Activated CD8-positive, alpha-beta T cell treated with anti-CD3 and anti-CD28 coated beads for 36 hours (primary cell): ENCODE data around the gene COL9A2. TPM values are rescaled to one million over a fixed set of nuclear protein-coding genes. Genes with fewer than 3 reads are reported as not detected.
"Not testable (repeated sequence)": the region's sequence is repeated elsewhere in the genome, so short reads cannot be mapped to it uniquely, and the experiment has no call there.

Source experiments
- ATAC-seq: fragments of 200-7000 bp; cut with Tn5 transposase; one replicate; pipeline ENCODE4 v1.10.0; 2021; ENCODE audit warnings: mild to moderate bottlenecking, moderate library complexity
- CTCF ChIA-PET: fragments of 350-600 bp; sonication (Branson Sonifier 250); formaldehyde crosslinking; loops from one replicate; lab custom pipeline; 2021; ENCODE audit warnings: antibody characterized with exemption; lab: Charles Lee
- POLR2A ChIA-PET: fragments of 350-600 bp; sonication (Branson Sonifier 250); formaldehyde crosslinking; loops from one replicate; lab custom pipeline; 2021; ENCODE audit warnings: antibody characterized with exemption; lab: Charles Lee
- DNase-seq: peaks from one replicate; pipeline ENCODE4 v3.0.0-alpha.2; 2020
- H3K27ac Mint-ChIP-seq: one replicate; pipeline ENCODE4 v1.8.0; 2021; ENCODE audit warnings: mild to moderate bottlenecking, mixed read lengths
- H3K27me3 Mint-ChIP-seq: one replicate; pipeline ENCODE4 v1.8.0; 2021; ENCODE audit warnings: mixed read lengths
- H3K36me3 Mint-ChIP-seq: one replicate; pipeline ENCODE4 v1.8.0; 2021; ENCODE audit warnings: low read depth, mixed read lengths
- H3K4me1 Mint-ChIP-seq: one replicate; pipeline ENCODE4 v1.8.0; 2021; ENCODE audit warnings: low read depth, mixed read lengths
- H3K4me3 Mint-ChIP-seq: one replicate; pipeline ENCODE4 v1.8.0; 2021; ENCODE audit warnings: mild to moderate bottlenecking, moderate library complexity, mixed read lengths
- H3K9me3 Mint-ChIP-seq: one replicate; pipeline ENCODE4 v1.8.0; 2021; ENCODE audit warnings: mixed read lengths
- intact Hi-C: fragments of 100-400 bp; cut with micrococcal nuclease; formaldehyde crosslinking; loops from one replicate; pipeline ENCODE4 v1.10.0; 2022
- total RNA-seq, 2 experiments: library from RNA; stranded (reverse); gene quantifications; one replicate each; pipeline ENCODE4 v1.2.3, GENCODE V29; 2021
- TF ChIP-seq, protein P1 (sequence below): fragments of 200-600 bp; IDR thresholded peaks from one replicate; pipeline ENCODE4 v1.8.0; 2022; ENCODE audit warnings: antibody characterized with exemption, mild to moderate bottlenecking

The COL9A2 gene
- total RNA-seq, 2 experiments from 2014 or later: 4.3 to 5.4 TPM

DNA sequence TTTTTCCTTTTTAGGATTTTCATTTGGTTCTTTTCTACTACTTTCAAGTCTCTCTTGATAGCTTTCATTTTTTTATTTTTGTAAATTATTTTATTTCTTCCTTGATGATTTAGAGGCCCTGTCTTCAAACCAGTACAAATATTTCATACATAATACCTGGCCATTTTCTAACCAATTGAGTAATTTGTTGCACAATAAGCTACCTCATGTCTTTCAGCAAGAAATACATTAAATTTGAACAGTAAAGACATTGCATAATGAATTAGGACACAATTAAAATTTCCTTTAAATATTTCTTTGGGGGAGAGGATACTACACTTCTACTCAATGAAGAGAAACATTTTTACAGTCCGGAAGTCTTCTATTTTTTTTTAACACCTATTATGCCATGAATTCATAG lies 15.6 kb upstream of the COL9A2 start:
- Mint-ChIP-seq H3K9me3 (no peaks in the 10 kb centered on the region), H3K4me3 (no peak overlapping the region), H3K4me1 (no peaks in the 10 kb centered on the region), H3K27me3 (no peaks in the 10 kb centered on the region), H3K36me3 (no peaks in the 10 kb centered on the region), H3K27ac (no peak overlapping the region)
- ChIA-PET CTCF (interaction anchor here (0.8 to 2.7 kb wide), 2 partner anchors 180 to 189 kb away, joined by 4 to 12 read pairs; no protein-coding TSS in a partner anchor), POLR2A (interaction anchor here (0.6 kb wide), 1 partner anchor 91 kb away, joined by 3 read pairs; no protein-coding TSS in a partner anchor)
- DNase-seq (no peak), ATAC-seq (no peak)
- TF ChIP-seq, protein P1, sequence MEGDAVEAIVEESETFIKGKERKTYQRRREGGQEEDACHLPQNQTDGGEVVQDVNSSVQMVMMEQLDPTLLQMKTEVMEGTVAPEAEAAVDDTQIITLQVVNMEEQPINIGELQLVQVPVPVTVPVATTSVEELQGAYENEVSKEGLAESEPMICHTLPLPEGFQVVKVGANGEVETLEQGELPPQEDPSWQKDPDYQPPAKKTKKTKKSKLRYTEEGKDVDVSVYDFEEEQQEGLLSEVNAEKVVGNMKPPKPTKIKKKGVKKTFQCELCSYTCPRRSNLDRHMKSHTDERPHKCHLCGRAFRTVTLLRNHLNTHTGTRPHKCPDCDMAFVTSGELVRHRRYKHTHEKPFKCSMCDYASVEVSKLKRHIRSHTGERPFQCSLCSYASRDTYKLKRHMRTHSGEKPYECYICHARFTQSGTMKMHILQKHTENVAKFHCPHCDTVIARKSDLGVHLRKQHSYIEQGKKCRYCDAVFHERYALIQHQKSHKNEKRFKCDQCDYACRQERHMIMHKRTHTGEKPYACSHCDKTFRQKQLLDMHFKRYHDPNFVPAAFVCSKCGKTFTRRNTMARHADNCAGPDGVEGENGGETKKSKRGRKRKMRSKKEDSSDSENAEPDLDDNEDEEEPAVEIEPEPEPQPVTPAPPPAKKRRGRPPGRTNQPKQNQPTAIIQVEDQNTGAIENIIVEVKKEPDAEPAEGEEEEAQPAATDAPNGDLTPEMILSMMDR: no peak
- intact Hi-C loops: no loop called here

DNA sequence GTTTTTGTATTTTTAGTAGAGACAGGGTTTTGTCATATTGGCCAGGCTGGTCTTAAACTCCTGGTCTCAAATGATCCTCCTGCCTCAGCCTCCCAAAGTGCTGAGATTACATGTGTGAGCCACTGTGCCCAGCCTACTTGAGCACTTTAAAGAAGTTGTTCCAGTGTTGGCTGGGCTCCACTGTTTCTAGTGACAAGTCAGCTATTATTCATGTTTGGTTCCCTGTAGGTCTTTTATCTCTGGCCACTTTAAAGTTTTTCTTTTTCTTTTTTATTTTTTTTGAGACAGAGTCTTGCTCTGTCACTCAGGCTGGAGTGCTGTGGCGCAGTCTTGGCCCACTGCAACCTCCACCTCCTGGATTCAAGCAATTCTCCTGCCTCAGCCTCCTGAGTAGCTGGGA lies 14.3 kb upstream of the COL9A2 start:
- DNase-seq, POLR2A ChIA-PET, H3K4me3 Mint-ChIP-seq, H3K27ac Mint-ChIP-seq, intact Hi-C loops, H3K36me3 Mint-ChIP-seq, H3K9me3 Mint-ChIP-seq, H3K27me3 Mint-ChIP-seq, H3K4me1 Mint-ChIP-seq, ATAC-seq: not testable (repeated sequence)
- CTCF ChIA-PET: interaction anchor here (0.7 to 2.7 kb wide), 2 partner anchors 178 to 188 kb away, joined by 3 to 12 read pairs; no protein-coding TSS in a partner anchor

DNA sequence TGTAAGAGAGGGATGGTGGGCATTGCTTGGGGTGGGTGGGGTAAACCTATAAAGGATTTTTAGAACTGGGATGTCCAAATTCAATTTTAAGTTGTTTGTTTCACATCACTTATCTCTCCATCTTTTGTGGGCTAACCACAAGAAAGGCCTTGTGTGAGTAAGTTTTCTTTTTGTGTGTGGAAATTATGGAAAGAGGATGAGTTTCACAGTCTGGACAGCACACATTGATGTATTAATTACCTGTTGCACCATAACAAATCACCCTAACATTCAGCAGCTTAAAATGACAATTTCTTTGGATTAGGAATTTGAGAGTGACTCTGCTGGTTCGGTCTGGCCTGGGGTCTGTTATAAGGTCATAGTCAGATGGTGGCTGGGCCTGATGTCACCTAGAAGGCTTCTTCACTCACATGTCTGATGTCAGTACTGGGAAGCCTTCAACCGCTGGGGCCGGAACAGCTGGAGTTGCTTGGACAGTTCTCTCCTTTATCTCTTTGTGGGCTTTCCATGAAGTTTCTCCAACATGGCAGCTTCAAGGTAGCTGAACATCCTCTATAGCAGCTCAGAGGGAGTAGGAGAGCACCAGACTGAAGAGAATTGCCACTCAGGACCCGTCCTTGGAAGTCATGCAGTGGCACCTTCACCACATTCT lies 2.0 kb upstream of the COL9A2 start:
- H3K9me3 Mint-ChIP-seq: no peaks in the 10 kb centered on the region
- TF ChIP-seq, protein P1: no peak
- no peaks in the 10 kb centered on the region for H3K36me3 Mint-ChIP-seq
- ChIA-PET CTCF (interaction anchor here (1.0 to 4.5 kb wide), 6 partner anchors 16 to 175 kb away, joined by 3 to 38 read pairs (median 7); no protein-coding TSS in a partner anchor), POLR2A (interaction anchor here (1.1 kb wide), 1 partner anchor 12 kb away, joined by 3 read pairs; no protein-coding TSS in a partner anchor)
- DNase-seq: no peak
- no peak overlapping the region for H3K27ac Mint-ChIP-seq
- no peak overlapping the region for H3K4me3 Mint-ChIP-seq
- intact Hi-C loops: loop anchor here (10.0 kb wide), 2 partner anchors 86 to 164 kb away; no protein-coding TSS in a partner anchor
- ATAC-seq: no peak
- H3K27me3 Mint-ChIP-seq: peaks cover 9% of the 10 kb centered on the region
- H3K4me1 Mint-ChIP-seq: peaks cover 19% of the 10 kb centered on the region

DNA sequence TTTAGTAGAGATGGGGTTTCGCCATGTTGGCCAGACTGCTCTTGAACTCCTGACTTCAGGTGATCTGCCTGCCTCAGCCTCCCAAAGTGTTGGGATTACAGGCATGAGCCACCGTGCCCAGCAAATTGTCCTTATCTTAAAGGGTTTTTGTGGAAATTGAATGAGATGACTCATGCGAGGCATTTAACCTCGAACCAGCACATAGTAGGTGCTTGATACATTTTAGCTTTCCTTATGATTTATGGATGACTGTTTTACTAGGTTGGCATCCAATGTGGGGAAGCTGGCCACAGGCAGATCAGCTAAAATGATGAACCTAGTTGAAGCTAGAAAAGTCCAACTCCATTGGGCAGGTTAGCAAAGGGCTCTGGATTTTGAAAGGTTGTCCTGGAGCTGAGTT lies 1.4 kb upstream of the COL9A2 start:
- Mint-ChIP-seq H3K27ac (no peak overlapping the region), H3K9me3 (no peaks in the 10 kb centered on the region), H3K27me3 (peaks cover 9% of the 10 kb centered on the region), H3K4me3 (no peak overlapping the region), H3K36me3 (no peaks in the 10 kb centered on the region), H3K4me1 (peaks cover 24% of the 10 kb centered on the region)
- POLR2A ChIA-PET: interaction anchor here (1.1 kb wide), 1 partner anchor 11 kb away, joined by 3 read pairs; no protein-coding TSS in a partner anchor
- DNase-seq: no peak
- intact Hi-C loops: loop anchor here (10.0 kb wide), 2 partner anchors 86 to 164 kb away; no protein-coding TSS in a partner anchor
- ATAC-seq: no peak
- CTCF ChIA-PET: interaction anchor here (0.9 to 4.5 kb wide), 8 partner anchors 17 to 214 kb away, joined by 3 to 38 read pairs (median 4); no protein-coding TSS in a partner anchor
- TF ChIP-seq, protein P1: no peak

DNA sequence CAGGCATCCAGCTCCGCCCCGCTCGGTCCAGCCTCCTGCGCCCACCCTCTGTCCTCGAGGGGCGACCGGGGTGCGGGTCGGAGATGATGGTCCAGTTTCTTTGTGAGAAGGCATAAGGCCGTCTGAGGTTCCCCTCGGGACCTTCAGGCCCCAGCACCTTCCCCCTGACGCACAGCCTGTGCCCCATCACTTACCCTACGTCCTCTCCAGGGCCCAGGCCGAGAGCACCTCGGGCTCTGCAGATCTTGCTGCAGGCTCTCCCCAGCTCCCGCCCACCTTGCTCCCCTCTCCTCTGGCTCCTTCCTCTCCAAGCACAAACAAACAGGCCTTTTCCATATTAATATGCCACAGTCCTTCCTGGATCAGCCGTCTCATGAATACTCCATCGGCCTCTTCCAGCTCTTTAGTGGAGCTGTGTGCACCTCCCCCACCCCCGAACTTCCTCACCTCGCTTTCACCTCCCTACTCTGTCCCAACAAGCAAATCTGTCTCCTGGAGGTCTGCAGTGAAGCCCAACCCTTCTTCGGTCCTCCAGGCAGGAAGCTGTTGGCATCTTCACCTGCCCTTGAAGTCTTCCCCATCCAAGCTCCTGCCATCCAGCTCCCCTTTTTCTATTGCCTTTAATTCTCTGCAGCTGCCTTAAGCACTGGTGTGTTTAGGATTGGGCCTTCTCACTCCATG lies 448 bp upstream of the COL9A2 start:
- H3K27ac Mint-ChIP-seq: no peak overlapping the region
- H3K4me1 Mint-ChIP-seq: peaks cover 30% of the 10 kb centered on the region
- H3K4me3 Mint-ChIP-seq: peak overlapping the region; percentile 79
- TF ChIP-seq, protein P1: no peak
- ATAC-seq (no peak), DNase-seq (no peak)
- intact Hi-C loops: loop anchor here (10.0 kb wide), 2 partner anchors 87 to 163 kb away; no protein-coding TSS in a partner anchor
- no peaks in the 10 kb centered on the region for H3K9me3 Mint-ChIP-seq
- CTCF ChIA-PET: interaction anchor here (0.8 to 5.3 kb wide), 10 partner anchors 20 to 215 kb away, joined by 3 to 108 read pairs (median 4); no protein-coding TSS in a partner anchor
- no peaks in the 10 kb centered on the region for H3K36me3 Mint-ChIP-seq
- POLR2A ChIA-PET: interaction anchor here (2.2 to 2.9 kb wide), 2 partner anchors 60 to 67 kb away, joined by 7 to 11 read pairs; partner anchors contain the start of gene ZMPSTE24
- H3K27me3 Mint-ChIP-seq: peaks cover 9% of the 10 kb centered on the region
